Ovary (tissue), 9 donors: Measurements from ENCODE around the gene GABRB2. TPM values are rescaled to one million over a fixed set of nuclear protein-coding genes. Genes with fewer than 3 reads are reported as not detected.

Source experiments
- DNase-seq, 5 donors: peaks; one replicate each; pipeline ENCODE4 v3.0.0-alpha.2; 2019 to 2020
- H3K27ac ChIP-seq, 2 donors: fragments of 200-600 bp; one replicate each; pipeline versions ENCODE4 v1.5.1 to v1.8.0; 2019 to 2022
- H3K27me3 ChIP-seq: fragments of 200-600 bp; one replicate; pipeline ENCODE4 v1.8.0; 2022
- H3K36me3 ChIP-seq: fragments of 200-600 bp; sonication (generic); one replicate; pipeline ENCODE4 v1.5.1; 2019
- H3K4me1 ChIP-seq: one replicate; pipeline ENCODE4 v1.8.1; 2013; ENCODE audit warnings: mild to moderate bottlenecking, moderate library complexity; ENCODE audit not compliant: insufficient read depth
- H3K4me3 ChIP-seq: fragments of 200-600 bp; sonication (generic); one replicate; pipeline ENCODE4 v1.5.1; 2017
- H3K9me3 ChIP-seq, 2 donors: fragments of 200-600 bp in 1 of 2; sonication (generic) in 1 of 2; one replicate each; pipeline versions ENCODE4 v1.5.1 to v1.8.1; 2013 to 2019; ENCODE audit warnings: mild to moderate bottlenecking in 1 of 2, moderate library complexity in 1 of 2
- EP300 ChIP-seq: sonication (generic); formaldehyde crosslinking; IDR thresholded peaks from one replicate; pipeline ENCODE4 v1.6.1; 2017; ENCODE audit warnings: antibody characterized with exemption
- POLR2A ChIP-seq: fragments of 450-650 bp; IDR thresholded peaks from one replicate; pipeline ENCODE4 v1.6.1; 2017; ENCODE audit warnings: antibody characterized with exemption, mild to moderate bottlenecking, moderate library complexity
- WGBS, 3 donors: extraction: QIAGEN DNeasy Blood & Tissue Kit in 1 of 3; methylation state at CpG; one replicate each; pipeline versions ENCODE4 v1.1.5 to v1.1.7; 2013 to 2017; 5-methylcytosine and 5-hydroxymethylcytosine counted together
- intact Hi-C, 4 donors: fragments of 100-400 bp; cut with DNase I; formaldehyde crosslinking; loops; one replicate each; pipeline versions ENCODE4 v1.11.0 to v1.15.1; 2022 to 2023
- polyA plus RNA-seq, 2 donors: library from polyadenylated mRNA; stranded (reverse); fragments of 200-250 nt in 1 of 2; fragments of 350-450 nt in 1 of 2; fragmentation: Illumina TruSeq in 1 of 2; extraction: RNeasy Lipid Tissue Mini Kit (QIAGEN cat#74804) in 1 of 2; gene quantifications; one replicate each; pipeline ENCODE4 v1.2.3, GENCODE V29; 2013 to 2014
- total RNA-seq, 7 donors: library from RNA; depleted of rRNA in 2 of 7; stranded (reverse); fragments of >200 nt in 2 of 7; fragmentation: NEBNext Ultra II Directional in 3 of 7; extraction: Animal tissue kit (Norgen Biotek cat#: 25700) in 3 of 7; gene quantifications; one replicate each; pipeline versions ENCODE4 v1.1.0 to v1.2.4, GENCODE V29; 2016 to 2023
- TF ChIP-seq, protein P1 (sequence below), 3 donors: fragments of 450-650 bp in 2 of 3; fragments of 200-600 bp in 1 of 3; IDR thresholded peaks; one replicate each; pipeline versions ENCODE4 v1.5.1 to v1.8.0; 2016 to 2022; ENCODE audit warnings: antibody characterized with exemption in 3 of 3, mild to moderate bottlenecking in 1 of 3
- donor health status: DM: no; HTN: no; CAD: no; lungs with moderate emphysema.
- donor health status: DM: no; HTN: no; CAD: no.
- donor health status: Bipolar disorder and iron deficiency.
- donor health status: DM: yes; HTN: yes; CAD: no.
- donor health status: DM: no; HTN: no; CAD: no.
- donor health status: DM: yes; HTN: yes; CAD: no.

Gene GABRB2
- total and polyA plus RNA-seq, 9 donors: under 0.01 to 3.1 (median 0.26) TPM; not detected in 1

DNA sequence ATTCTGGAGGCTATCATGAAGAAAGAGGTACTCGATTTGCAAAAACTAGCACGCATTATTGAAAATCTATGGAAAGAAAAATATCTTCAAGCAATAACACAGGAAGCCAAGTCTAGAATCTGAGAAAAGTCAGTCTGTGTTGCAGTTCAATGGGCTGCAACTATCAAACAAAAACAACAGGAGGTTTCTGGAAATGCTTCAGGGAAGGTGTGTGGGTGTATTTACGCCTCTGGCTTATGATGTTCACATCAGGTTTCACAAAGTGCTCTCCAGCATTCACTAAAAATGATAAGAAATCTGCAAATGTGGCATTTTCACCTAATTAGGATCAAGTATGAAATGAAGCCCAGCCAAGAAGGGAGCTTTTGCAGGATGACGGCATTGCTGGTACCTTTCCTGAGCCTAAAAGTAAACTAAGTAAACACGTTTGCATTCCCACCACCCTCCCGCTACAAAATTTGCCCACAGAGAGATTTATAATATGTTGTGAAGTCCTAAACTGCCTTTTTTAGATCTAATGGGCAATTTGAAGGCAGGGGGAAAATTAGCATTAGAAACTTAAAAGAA, 146.4 kb downstream of the GABRB2 start:
- no peaks in the 10 kb centered on the region for H3K36me3 ChIP-seq
- intact Hi-C loops: no loop called here
- H3K4me3 ChIP-seq: no peak overlapping the region
- H3K9me3 ChIP-seq: no peaks in the 10 kb centered on the region
- WGBS, 3 donors: 15 to 39% (median 28%) methylated on average over 6 of the region's 6 CpGs
- no peak for DNase-seq
- TF ChIP-seq POLR2A (no peak), EP300 (no peak)
- no peaks in the 10 kb centered on the region for H3K4me1 ChIP-seq
- no peaks in the 10 kb centered on the region for H3K27me3 ChIP-seq
- H3K27ac ChIP-seq: no peak overlapping the region

DNA sequence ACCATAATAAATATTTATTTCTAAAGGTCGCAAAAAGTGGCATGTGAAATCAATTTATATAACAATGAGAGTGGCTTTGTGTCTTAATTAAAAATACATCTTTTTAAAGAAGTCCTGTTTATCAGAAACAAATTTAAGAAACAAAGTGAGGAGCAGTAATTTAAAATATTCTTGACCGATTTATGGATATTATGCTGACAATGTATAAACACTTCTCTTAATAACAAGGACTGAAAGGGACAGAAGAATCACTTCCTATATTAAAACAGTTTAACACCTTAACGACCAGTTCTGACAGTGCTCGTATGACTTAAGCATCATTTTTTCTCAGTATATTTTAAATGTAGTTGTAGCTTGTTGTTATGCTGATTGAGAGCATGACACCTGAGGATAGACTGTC, 149.1 kb downstream of the GABRB2 start:
- no peaks in the 10 kb centered on the region for H3K9me3 ChIP-seq
- WGBS, 3 donors: 80 to 85% (median 85%) methylated on average over 4 of the region's 4 CpGs
- DNase-seq: no peak
- H3K4me1 ChIP-seq: no peaks in the 10 kb centered on the region
- no peak overlapping the region for H3K4me3 ChIP-seq
- no peak for TF ChIP-seq POLR2A
- no peak for TF ChIP-seq EP300
- TF ChIP-seq, protein P1, sequence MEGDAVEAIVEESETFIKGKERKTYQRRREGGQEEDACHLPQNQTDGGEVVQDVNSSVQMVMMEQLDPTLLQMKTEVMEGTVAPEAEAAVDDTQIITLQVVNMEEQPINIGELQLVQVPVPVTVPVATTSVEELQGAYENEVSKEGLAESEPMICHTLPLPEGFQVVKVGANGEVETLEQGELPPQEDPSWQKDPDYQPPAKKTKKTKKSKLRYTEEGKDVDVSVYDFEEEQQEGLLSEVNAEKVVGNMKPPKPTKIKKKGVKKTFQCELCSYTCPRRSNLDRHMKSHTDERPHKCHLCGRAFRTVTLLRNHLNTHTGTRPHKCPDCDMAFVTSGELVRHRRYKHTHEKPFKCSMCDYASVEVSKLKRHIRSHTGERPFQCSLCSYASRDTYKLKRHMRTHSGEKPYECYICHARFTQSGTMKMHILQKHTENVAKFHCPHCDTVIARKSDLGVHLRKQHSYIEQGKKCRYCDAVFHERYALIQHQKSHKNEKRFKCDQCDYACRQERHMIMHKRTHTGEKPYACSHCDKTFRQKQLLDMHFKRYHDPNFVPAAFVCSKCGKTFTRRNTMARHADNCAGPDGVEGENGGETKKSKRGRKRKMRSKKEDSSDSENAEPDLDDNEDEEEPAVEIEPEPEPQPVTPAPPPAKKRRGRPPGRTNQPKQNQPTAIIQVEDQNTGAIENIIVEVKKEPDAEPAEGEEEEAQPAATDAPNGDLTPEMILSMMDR (IDR thresholded peaks at IDR 0.05): no peak
- intact Hi-C loops: no loop called here
- no peaks in the 10 kb centered on the region for H3K36me3 ChIP-seq
- no peak overlapping the region for H3K27ac ChIP-seq
- no peaks in the 10 kb centered on the region for H3K27me3 ChIP-seq

DNA sequence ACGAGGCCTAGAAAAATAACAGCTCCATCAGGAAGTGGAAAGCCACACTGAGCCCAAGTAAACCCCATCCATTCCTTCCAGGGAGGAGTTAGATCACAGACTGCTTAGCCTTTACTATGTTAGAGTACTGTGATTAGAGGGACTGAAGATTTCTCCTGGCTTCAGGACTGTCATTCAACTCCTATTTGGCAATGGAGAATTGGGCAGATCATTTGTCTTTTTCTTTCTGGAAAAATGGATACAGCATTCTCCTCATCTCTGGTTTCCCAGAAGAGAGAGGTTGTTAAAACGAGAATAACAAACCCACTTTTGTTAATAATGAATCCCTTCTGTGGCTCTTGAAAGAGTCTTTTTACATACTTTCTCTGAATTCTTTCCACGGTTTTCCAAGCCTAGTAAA, 150.4 kb downstream of the GABRB2 start:
- H3K27me3 ChIP-seq: no peaks in the 10 kb centered on the region
- no peak for DNase-seq
- no peaks in the 10 kb centered on the region for H3K9me3 ChIP-seq
- intact Hi-C loops: no loop called here
- TF ChIP-seq, protein P1 (IDR thresholded peaks at IDR 0.05): no peak
- no peak for TF ChIP-seq POLR2A
- TF ChIP-seq EP300: no peak
- H3K4me1 ChIP-seq: no peaks in the 10 kb centered on the region
- no peaks in the 10 kb centered on the region for H3K36me3 ChIP-seq
- H3K4me3 ChIP-seq: no peak overlapping the region
- H3K27ac ChIP-seq: no peak overlapping the region
- WGBS, 3 donors: 54 to 64% (median 63%) methylated on average over 3 of the region's 3 CpGs

DNA sequence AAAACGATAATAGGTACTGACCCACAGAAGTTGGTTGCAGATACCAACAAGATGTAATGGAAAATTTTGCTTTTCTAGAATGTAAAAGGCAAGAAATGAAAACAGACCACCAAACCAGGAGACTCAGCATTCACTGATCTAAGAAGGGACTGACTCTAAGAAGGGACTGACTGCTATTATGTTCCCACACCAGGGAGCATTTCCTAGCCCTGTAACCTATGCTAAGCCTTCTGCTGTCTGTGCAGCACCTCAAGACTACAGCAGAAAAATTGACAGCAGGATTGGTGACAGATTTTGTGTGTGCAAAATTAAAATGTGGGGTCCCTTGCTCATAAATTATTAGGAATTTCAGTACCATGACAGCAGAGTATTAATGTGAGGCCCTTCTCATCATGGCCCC, 154.8 kb downstream of the GABRB2 start:
- H3K27ac ChIP-seq: no peak overlapping the region

DNA sequence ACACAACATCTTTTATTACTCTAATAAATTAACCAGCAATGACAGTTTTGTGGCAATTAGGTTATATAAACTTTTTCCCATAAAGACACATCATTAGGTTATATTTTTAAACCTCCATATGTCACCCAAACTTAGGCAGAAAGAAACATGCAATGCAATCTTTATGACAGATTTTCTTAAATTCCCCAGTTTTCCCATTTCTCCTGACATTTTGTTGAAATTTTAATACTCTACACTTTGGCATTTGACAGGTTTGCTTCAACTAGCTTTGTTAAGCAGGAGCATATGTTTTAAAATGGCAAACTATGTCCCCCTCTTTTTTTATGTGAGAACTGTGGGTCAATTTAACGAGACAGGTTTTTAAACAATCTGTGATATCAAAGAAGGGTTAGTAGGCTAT, 155.5 kb downstream of the GABRB2 start:
- no peak overlapping the region for H3K4me3 ChIP-seq
- no peaks in the 10 kb centered on the region for H3K4me1 ChIP-seq
- no peak for DNase-seq
- no peaks in the 10 kb centered on the region for H3K9me3 ChIP-seq
- H3K27ac ChIP-seq: no peak overlapping the region
- H3K27me3 ChIP-seq: no peaks in the 10 kb centered on the region
- intact Hi-C loops: no loop called here
- no peaks in the 10 kb centered on the region for H3K36me3 ChIP-seq
- WGBS, 3 donors: 27 to 53% (median 31%) methylated on average over 1 of the region's 1 CpG
- TF ChIP-seq, protein P1 (IDR thresholded peaks at IDR 0.05): no peak
- TF ChIP-seq POLR2A: no peak
- no peak for TF ChIP-seq EP300

More for the DNA sequence above, 154.8 kb downstream of the GABRB2 start:
- DNase-seq: no peak
- Histone ChIP-seq H3K4me3 (no peak overlapping the region), H3K9me3 (no peaks in the 10 kb centered on the region), H3K27me3 (no peaks in the 10 kb centered on the region), H3K36me3 (no peaks in the 10 kb centered on the region), H3K4me1 (no peaks in the 10 kb centered on the region)
- WGBS, 3 donors: 68 to 82% (median 78%) methylated on average over 1 of the region's 1 CpG
- TF ChIP-seq POLR2A: no peak
- intact Hi-C loops: no loop called here
